GM19395 (cell line): ENCODE measurements around the gene DOK7.
"Not testable (repeated sequence)": the region's sequence is repeated elsewhere in the genome, so short reads cannot be mapped to it uniquely, and the experiment has no call there.

ENCODE experiments used
- ATAC-seq: cut with Tn5 transposase; IDR thresholded peaks from one replicate; pipeline ENCODE4 v1.9.1; 2021; ENCODE audit warnings: mild to moderate bottlenecking, moderate library complexity; ENCODE audit not compliant: unreplicated experiment

DOK7 gene

DNA sequence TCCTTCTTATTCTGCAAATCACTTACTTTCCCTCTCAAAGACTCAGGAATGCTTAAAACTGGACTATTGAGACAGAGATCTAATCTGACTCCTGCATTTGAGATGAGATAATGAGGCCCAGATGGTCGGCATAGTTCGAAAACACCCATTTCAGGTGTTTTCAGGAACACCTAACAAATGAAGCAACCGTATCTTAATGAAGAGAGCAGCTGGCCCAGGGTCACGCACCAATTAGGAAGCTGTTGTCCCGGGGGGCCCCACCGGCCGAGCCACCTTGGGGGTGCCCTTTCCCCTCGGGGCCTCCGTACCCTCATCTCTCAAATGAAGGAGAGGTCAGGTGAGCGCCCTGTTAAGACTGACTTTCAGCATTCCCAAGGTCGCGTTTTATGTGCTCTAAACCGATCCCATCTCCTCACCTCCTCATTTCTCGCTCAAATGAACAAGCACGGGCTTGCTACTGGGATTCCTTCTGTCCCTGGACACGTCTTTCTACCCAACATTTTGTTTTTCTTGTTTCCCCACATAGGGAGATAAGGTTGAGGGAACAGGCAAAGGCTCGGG is 68.3 kb downstream of the DOK7 start:
- ATAC-seq, result no peak

DNA sequence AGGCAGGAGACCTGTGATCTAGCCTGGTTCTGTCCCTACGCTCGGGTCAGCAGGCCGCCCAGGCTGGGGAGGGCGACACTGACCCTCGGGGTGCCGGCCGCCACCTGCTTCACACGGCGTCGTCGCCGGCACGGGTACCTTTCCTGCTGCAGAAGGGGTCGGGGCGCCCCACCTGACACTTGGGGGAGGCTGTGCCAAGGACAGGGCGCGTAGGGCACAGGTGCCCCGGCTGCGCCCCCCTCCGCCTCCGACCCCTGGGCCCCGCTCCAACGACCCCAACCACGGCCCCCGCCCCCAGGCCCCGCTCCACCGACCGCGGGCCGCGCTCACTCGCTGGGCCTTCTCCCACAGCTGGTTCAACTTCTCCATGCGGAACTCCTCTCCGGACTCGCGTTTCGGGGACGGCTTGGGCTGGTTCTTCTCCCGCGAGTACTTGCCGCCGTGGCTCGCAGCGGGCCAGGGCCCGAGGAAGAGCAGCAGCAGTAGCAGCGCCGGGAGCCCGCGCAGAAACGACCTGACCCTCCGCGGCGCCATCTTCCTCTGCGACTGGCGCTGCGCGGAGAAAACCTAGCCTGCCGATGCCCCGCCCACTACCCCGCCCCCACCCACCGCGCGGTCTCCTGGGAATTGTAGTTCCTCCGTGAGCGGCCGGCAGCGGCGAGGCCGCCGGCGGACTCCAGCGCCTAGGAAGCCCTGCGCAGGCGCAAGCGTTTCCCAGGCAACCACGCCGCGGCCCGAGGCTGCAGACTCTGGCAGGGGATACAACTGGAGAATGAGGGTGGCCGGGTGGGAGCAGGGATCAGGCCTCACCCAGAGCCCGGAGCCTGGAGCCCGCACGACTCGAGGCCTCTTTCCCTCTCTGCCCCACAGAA is 69.0 kb downstream of the DOK7 start, which contains the start of gene LRPAP1:
Gene LRPAP1 (minus strand): TSS at position 544 of the 872 bp plus-strand sequence. CDS start 10 bp downstream, at position 534.
- peak; percentile 87 for ATAC-seq

DNA sequence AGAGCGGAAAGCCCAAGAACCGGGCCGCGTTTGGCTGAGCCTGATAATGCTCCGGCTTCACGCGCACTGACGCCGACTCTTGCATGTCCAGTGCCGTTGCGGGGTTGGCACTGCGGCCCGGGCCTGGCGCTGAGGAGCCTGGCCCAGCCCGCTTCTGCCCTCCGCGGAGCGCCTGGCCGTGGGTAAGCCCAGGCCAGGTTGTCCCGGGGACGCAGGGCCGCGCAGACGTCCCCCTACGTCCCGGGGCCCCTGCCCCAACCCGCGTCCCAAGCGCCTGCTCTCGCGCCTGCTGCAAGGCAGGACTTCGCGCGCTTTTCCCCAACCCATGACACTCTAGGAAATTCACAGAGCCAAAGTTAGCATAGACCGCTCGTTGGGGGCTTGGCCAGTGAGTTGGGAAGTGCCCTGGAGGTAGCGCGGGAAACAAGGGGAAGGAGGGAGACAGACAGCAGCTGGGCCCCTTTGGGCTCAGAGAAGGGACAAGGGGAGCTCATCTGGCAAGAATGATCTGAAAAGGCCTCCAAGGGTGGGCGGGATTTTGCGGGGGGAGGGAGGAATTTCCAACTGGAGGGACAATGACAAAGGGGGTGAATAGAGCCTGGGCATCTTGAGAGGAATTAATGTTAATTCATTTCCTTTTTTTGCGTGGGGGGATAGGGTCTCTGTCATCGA is 69.8 kb downstream of the DOK7 start:
- ATAC-seq, result peak; percentile 45

DNA sequence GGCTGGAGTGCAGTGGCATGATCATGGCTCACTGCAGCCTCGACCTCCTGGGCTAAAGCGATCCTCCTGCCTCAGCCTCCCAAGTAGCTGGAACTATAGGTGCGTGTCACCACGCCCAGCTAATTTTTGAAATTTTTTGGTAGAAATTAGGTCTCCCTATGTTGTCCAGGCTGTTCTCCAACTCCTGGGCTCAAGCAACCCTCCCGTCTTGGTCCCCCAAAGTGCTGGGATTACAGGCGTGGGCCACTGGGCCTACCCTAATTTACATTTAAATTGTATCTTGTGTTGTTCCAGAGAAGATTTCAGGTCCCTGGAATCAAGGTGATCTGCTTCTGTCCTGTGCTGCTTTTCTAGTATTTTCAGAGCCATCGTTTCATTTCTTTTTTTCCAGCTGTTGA is 70.3 kb downstream of the DOK7 start:
- ATAC-seq, result no peak

DNA sequence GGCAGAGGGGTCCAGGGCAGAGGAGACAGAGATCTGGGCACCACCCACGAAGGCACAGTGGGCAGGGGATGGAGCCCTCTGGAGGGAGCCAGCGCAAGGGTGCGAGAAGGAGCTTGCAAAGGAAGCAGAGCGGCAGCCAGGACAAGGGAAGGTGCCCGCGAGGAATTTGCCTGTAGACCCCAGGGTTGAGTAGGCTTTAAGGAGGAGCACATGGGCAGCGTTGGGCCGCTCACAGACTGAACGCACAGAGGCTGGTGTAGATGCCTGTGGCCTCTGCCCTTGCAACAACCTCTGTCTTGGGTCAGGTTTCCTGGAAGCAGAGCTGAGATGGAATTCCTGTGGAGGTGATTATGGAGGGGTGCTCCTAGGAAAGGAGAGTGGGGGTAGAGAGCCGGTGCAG is 72.7 kb downstream of the DOK7 start:
- not testable (repeated sequence) for ATAC-seq

DNA sequence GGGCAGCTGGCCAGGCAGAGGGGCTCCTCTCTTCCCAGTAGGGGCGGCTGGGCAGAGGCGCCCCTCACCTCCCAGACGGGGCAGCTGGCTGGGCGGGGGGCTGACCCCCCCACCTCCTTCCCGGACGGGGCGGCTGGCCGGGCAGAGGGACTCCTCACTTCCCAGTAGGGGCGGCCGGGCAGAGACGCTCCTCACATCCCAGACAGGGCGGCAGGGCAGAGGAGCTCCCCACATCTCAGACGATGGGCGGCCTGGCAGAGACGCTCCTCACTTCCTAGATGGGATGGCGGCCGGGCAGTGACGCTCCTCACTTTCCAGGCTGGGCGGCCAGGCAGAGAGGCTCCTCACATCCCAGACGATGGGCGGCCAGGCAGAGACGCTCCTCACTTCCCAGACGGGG is 75.8 kb downstream of the DOK7 start:
- not testable (repeated sequence) for ATAC-seq

DNA sequence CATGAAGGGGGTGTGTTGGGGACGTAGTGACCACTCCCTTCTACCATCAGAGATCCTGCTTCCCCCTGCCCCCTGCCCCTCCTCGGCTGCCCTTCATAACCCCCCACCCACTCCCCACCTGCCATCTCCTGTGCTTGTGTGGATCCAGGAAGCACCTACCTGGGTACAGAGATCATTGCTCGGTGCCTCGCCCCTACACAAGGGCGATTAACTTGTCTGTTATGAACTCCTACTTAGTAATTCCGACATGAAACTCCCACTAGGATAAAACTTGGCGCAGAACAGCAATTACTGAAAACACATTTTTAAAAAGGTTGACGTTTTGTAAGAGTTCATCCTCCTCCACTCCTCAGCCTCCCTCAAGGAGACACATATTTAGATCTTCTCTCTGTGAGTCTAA is 80.3 kb downstream of the DOK7 start:
- ATAC-seq, result not testable (repeated sequence)
